GM18909 (cell line): ENCODE measurements around the gene MITF.

Experiments
- ATAC-seq: cut with Tn5 transposase; IDR thresholded peaks from one replicate; pipeline ENCODE4 v1.9.1; 2021; ENCODE audit warnings: mild to moderate bottlenecking; ENCODE audit not compliant: unreplicated experiment, poor library complexity

The MITF gene

DNA sequence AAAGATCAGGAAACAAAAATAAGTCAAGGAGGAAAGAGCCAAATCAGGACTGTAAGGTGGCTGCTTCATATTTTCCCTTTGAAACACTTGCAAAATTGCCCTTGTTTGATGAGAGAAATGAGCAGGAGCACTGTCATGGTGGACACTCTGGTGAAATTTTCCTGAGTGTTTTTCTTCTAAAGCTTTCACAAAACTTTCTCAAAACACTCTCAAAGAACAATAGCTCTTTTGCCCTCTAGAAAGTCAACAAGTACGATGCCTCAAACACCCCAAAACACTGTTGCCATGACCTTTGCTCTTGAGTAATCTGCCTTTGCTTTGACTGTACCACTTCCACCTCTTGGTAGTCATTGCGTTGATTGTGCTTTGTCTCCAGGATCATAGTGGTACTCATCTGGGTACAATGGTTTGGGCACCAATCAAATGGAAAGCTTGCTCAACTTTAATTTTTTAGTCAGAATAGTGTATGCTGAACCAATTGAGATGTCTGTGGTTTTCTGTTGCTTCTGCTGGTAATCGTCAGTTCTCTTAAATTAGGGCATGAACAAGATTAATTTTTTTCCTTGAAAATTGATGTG is 13.2 kb upstream of the MITF start:
- ATAC-seq, result no peak

GRCh38 chr3:69729147-69729919 is 9.9 kb upstream of the MITF start:
- ATAC-seq, result no peak

GRCh38 chr3:69731080-69731479 is 8.2 kb upstream of the MITF start:
- ATAC-seq, result no peak

DNA sequence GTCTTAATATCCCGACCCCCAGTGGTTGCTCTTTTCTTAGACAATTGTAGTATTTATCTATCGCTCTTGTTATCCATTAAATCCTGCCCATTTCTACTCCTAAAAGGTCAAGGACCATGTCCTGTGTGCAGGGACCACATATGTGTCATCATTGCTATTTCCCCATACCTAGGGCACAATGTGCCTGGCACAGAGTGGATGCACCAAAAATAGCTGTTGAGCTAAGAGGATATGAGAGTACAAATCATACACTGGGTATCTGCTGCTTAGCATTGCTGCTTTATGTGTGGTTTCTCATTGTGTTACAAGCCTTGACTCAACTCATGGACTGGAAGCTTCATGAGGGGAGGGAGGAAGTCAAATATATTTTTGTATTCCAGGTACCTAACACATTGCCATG is 3.4 kb upstream of the MITF start:
- no peak for ATAC-seq

- no peak for ATAC-seq
These were observed 1.9 kb upstream of the MITF start for GRCh38 chr3:69737392-69737791.

- no peak for ATAC-seq
These were observed 949 bp upstream of the MITF start for GRCh38 chr3:69738315-69738714.

- no peak for ATAC-seq
These were observed 433 bp upstream of the MITF start for GRCh38 chr3:69738859-69739203.

GRCh38 chr3:69740103-69741021 is 1.1 kb downstream of the MITF start:
- ATAC-seq, result no peak

GRCh38 chr3:69741032-69741767 is 1.9 kb downstream of the MITF start:
- ATAC-seq, result no peak

DNA sequence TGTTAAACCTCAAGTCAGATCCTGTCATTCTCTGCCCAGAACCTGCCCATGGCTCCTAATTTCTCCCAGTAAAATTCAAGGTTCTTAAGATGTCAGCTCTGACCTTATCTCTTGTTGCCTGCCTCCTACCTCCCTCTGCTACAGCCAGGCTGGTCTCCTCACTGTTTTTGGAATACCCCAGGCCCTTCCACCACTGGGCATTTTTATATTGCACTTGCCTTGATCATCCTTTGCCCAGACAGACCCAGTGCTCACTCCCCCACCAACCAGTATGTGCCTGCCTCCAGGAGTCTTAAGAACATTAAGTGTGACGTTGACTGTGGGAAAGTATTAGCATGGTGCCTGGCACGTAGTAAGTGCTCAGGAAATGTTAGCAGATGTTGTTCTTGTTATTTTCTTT is 3.1 kb downstream of the MITF start:
- ATAC-seq, result no peak

DNA sequence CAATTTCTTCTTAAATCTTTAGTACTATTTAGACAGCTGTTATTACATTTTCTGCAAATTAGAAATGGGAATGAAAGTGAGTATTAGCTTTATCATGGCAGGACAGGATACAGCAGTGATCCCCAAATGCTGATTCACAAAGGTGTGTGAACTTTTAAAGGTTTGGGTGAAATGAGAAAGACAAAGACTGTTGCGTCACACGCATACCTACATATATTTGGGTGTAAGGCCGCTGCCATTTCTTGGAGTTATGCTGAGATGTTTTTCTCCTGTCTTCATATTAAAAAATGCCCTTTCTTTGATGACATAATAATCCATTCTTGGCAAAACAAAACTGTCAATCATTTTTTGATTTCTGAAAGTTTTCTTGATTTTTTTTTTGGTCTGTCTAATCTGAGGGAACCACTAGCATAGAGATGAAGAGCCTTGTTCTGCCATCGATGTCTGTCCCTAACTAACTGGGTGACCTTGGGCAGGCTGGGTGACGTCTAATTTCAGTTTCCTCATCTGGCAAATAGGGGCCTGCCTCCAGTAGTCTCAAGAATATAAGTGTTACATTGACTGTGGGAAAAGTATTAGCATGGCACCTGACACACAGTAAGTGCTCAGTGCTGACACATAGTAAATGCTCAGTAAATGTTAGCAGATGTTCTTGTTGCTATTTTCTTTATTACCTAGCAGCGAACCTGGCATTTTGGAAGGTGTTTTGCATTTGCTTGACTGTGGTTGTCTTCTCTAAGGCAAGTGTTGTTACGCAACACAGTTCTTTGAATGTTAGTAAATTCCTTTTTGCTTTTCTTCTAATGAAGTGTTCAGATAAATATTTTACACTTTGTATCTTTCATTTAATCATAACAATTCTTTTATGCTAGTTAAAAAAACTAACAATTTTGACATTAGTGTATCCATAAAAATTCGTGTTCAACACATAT is 5.0 kb downstream of the MITF start:
- no peak for ATAC-seq

DNA sequence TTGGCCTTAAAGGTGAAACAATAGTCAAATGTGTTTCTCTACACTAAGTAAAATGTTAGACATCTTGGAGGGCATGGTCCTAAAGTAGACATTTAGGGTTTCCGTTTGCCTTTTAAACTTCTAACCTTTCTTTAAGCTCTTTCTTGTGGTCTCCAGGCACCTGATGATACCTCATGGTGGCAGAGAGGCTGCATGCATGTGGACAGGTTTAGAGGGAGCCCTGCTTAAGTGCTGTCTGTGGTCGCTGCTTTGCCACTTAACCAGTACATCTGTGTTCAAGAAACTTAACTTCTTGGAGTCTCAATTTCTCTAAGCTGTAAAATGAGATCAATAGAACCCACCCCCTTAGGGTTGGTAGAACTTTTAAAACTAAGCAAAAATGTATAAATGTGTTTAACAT is 6.2 kb downstream of the MITF start:
- ATAC-seq, result no peak

DNA sequence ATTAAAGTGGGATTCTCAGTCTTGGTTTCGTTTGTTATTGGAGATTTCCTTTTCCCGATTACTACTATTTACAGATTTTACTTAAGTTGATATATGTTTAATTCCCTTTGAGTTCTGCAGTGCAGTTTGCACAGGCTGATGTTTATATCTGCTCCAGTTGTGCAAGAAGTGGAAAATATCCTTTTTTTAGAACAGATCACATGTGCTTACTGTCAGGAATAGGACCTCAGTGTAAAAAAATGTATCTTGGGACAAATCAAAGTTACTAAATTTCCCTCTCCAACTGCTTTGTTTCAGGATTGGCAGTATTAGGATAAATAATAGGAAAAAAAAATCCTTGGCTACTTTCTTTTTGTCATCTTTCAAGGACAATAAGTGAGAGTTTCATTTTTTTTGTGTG is 6.9 kb downstream of the MITF start:
- no peak for ATAC-seq

GRCh38 chr3:69747511-69748258 is 8.4 kb downstream of the MITF start:
- ATAC-seq, result no peak

GRCh38 chr3:69748503-69748902 is 9.2 kb downstream of the MITF start:
- ATAC-seq, result no peak

DNA sequence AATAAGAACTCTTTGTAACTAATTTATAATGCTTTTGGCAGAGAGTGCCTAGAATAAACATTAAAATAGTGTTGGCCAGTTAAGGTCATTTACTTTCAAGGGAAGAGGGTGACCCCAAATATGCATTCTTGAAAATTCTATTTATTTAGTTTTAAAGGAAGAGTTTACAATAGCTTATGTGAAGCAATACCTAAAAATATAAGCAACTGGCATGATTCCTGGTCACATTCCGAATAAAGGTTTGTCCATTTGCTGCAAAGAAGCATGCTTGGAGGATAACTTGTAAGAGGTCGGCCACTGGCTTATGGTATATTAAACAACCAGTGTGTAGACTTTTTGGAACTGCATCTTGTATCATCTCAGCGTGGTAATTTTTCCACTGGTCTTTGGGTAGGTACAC is 10.2 kb downstream of the MITF start:
- ATAC-seq, result no peak

DNA sequence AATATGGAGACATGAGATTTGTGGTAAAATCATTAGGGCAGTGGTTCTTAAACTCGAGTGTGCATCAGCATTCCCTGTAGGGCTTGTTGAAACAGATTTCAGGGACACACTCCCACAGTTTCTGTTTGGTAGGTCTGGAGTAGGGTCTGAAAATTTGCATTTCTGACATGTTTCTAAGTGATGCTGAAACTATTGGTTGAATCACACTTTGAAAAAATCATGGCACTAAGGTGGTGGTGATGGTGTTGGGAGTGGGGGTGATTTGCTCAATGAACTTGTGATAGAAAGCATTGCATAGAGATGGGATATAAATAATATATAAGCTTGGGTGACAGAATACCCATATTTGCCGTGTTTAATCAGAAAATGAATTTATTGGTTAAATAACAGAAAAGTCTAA is 11.3 kb downstream of the MITF start:
- no peak for ATAC-seq

DNA sequence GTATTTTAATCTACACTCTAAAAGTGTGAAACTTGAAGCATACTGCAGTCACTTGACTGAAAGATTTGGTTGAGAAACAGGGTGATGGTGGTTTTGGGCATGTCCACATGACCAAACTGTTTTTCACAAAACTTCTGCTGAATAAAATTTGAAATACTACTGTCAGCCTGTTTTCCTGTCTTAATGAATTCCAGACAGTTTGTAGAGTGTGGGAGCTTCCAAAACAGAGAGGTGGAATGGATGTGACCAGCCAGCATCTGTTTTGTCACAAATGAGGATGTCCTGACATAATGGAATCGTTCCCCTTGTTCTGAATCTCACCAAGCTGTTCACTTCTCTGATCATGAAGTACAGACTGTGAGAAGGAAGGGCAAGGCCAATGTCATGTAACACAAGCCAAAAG is 11.8 kb downstream of the MITF start:
- ATAC-seq, result no peak

- ATAC-seq, result no peak
These were observed 13.0 kb downstream of the MITF start for GRCh38 chr3:69752241-69752640.
